LNCAP (cell line): ENCODE results near the gene GLRX3.

Source experiments
- CTCF ChIP-seq: fragments of 450-650 bp; IDR thresholded peaks from 2 replicates; pipeline ENCODE4 v1.5.1; 2017; ENCODE audit warnings: mild to moderate bottlenecking

The GLRX3 gene

DNA sequence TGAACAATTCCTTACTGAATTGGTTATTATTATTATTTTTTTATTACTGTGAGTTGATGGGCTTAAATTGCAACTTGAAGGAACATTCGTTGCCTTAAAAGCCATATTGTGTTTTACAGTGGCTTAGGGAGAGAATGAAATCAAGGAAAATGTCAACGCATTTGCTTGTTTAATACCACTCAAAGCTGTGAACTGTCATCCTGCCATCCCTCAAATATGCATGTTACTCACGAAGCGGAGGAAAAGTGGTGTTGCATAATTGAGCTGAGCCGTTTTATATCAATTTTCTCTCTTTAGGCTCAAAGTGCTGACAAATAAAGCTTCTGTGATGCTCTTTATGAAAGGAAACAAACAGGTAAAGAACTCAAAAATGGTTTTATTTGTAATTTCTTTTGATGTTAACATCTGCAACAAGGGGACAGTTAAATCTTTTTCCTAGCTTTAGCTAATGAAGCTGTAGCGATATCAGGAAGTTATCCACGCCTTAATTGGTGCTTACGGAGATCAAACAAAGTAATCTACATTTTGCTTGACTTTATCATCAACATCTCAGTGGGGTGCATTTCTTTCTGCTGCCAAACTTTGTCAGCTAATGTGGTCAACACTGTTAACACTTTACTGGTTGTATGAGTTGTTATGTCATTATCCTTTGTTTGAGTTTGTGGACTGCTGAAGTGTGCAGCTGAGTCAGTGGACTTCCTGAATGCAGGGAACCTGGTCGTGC, 33.1 kb downstream of the GLRX3 start:
- TF ChIP-seq CTCF: no peak

DNA sequence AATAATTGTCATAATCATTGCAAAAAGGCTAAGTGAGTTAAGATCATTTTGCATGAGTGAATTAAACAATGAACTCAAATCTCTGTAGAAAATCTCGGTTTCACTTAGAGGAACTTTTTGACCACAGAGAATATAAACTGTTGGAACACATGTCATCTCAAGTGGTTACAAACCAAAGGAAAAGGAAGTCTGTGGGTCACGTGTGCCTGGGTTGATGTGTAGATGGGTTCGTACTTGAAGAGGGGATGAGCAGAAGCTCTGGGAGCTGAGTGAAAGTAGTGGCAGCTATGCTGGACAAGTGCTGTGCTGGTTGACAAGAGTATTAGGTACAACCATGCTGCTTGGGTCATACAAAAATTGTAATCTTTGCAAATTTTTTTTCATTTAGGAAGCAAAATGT, 35.0 kb downstream of the GLRX3 start:
- TF ChIP-seq CTCF: no peak

GRCh38 chr10:130174328-130174727, 38.1 kb downstream of the GLRX3 start:
- no peak for TF ChIP-seq CTCF

- no peak for TF ChIP-seq CTCF
These were observed 38.9 kb downstream of the GLRX3 start for GRCh38 chr10:130175074-130175473.

- no peak for TF ChIP-seq CTCF
These were observed 41.1 kb downstream of the GLRX3 start for GRCh38 chr10:130177250-130177649.

- TF ChIP-seq CTCF: peak; percentile 47
These were observed 43.4 kb downstream of the GLRX3 start for GRCh38 chr10:130179640-130180039.

- TF ChIP-seq CTCF: no peak
These were observed 44.2 kb downstream of the GLRX3 start for GRCh38 chr10:130180416-130180815.

DNA sequence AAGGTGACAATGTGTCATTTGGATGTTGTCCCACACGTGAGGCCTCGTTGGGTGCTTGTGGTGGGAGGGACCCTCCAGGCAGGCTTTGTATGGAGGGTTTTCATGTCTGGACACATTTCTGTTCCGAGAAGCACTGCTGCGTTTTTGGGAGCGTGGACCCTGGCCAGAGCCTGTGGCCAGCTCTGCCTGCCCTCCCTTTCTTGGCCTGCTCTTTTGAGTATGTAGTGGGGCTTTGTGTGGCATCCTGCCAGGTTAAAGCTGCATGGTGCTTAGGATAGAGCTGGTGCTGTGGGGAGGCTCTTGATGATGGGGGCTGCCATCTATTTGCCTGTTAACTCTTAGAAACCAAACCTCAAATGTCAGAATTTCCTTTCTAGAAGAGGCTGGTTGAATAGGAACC, 45.7 kb downstream of the GLRX3 start:
- no peak for TF ChIP-seq CTCF
